NK-92 (cell line): ENCODE data around the gene GRIA3.
"Not testable (repeated sequence)": the region's sequence is repeated elsewhere in the genome, so short reads cannot be mapped to it uniquely, and the experiment has no call there.

Experiments used
- DNase-seq: peaks from one replicate; lab custom pipeline; 2025; ENCODE audit not compliant: unreplicated experiment; lab: John Stamatoyannopoulos, UW

Gene GRIA3

DNA sequence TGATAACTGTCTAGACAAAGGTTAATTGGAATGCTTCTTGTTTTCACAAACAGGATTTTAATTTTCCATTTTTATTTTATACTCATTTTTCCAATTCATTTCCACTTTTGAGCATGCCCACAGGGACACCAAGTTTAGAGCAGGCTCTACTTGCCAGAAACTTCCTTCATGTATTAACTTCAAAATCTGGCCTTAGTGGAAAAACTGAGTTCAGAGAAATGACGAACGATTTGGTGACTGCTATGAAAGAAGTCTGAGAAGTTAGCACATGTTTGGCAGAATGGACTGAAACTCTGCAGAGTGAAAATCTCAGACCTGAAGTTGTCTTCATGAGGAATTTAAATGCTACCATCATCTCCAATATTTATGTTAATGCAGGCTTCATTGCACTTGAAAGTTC is 334.7 kb downstream of the GRIA3 start:
- DNase-seq = no peak

DNA sequence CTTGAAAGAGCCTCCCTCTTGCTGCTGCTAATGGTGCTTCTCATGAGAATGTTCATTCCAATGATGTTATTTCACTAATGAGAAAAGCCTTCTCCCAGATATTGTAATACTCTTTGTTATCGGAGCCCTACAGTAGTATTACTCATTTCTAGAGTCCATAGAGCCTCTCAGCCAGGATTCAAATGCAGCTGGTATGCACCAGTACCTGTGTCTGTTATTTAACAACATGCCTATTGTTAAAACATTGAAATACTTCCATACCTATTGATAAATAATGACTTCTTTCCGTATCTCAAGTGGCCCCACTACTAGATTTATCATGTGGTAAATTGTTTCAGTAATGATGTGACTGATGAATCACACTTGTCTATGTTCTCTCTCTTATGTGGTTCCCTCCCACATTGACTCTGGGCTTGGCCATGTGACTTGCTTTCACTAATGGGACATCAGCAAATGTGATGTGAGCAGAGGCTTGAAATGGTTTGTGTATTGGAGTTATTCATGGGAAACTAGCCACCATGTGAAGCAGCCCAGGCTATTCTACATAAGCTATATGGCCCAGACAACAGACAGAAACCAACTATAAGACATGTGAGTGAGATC is 341.1 kb downstream of the GRIA3 start:
- no peak for DNase-seq

DNA sequence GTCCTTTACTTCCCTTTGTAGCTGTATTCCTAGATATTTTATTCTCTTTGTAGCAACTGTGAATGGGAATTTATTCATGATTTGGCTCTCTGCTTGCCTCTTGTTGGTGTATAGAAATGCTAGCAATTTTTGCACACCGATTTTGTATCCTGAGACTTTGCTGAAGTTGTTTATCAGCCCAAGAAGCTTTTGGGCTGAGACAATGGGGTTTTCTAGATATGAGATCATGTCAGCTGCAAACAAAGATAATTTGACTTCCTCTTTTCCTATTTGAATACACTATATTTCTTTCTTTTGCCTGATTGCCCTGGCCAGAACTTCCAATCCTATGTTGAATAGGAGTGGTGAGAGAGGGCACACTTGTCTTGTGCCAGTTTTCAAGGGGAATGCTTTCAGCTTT is 346.6 kb downstream of the GRIA3 start:
- DNase-seq = not testable (repeated sequence)
